GM12892 (cell line): ENCODE measurements around the gene TNNT2.

Experiments
- DNase-seq: peaks from one replicate; pipeline ENCODE4 v3.0.0; 2011; ENCODE audit not compliant: insufficient read length
- FAIRE-seq: peaks from 2 replicates; lab custom pipeline; 2011; peaks lifted over from hg19 to GRCh38; lab: Jason Lieb, UNC
- POLR2A ChIP-seq: IDR thresholded peaks from 2 replicates; pipeline ENCODE4 v1.6.1; 2011; ENCODE audit warnings: low read depth, low read length, control low read depth
- POLR2AphosphoS5 ChIP-seq: IDR thresholded peaks from 2 replicates; pipeline ENCODE4 v1.6.1; 2011; ENCODE audit warnings: low read depth, low read length, control low read depth
- TAF1 ChIP-seq: IDR thresholded peaks from 2 replicates; pipeline ENCODE4 v1.6.1; 2011; ENCODE audit warnings: low read depth, mild to moderate bottlenecking, control low read depth, low read length, borderline replicate concordance

The TNNT2 gene

GRCh38 chr1:201351617-201352016 lies 25.9 kb downstream of the TNNT2 start:
- DNase-seq = no peak
- no peak for FAIRE-seq
- no peak for TF ChIP-seq POLR2AphosphoS5
- no peak for TF ChIP-seq POLR2A
- no peak for TF ChIP-seq TAF1

DNA sequence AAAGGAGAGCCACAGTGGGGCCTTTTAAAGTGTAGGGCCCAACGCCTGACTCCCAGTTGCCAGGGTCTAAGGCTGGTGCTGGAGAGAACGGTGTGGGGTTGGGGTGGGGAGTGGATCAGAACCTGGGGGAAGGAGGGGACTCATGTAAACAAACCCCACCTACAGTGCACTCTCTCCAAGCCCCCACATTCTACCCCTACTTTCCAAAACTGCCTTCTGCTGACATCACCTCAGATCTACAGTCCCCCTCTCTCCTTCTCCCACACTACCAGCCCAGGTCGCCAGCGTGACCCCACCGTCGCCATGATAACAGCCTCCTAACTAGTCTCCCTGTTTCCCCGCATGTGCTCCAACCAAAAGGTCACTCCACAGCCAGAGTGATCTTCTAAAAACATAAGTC lies 26.6 kb downstream of the TNNT2 start:
- FAIRE-seq = no peak
- DNase-seq = no peak
- TF ChIP-seq POLR2AphosphoS5 = no peak
- TF ChIP-seq TAF1 = no peak
- TF ChIP-seq POLR2A = no peak

- FAIRE-seq (no peak), DNase-seq (no peak)
- TF ChIP-seq POLR2A = no peak
- no peak for TF ChIP-seq TAF1
- TF ChIP-seq POLR2AphosphoS5 = no peak
Observed at GRCh38 chr1:201350361-201350725, 27.1 kb downstream of the TNNT2 start.

DNA sequence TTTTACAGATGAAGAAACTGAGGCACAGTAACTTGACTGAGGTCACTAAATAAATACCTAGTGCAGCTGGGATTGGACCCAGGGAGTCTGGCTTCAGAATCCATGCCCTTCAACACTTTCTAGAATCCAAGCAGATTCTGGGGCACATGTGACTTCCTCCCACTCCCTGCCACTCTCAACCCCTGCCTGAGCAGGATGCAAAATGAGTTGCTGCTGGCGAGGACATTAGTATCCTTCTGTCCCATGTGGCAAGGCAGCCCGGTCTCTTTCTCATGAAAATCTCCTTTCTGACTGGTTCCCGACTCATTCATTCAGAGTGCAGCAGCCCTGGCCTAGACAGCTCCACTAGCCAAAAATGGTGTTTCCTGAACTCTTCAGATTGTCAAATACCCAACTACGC lies 28.4 kb downstream of the TNNT2 start:
- no peak for FAIRE-seq

DNA sequence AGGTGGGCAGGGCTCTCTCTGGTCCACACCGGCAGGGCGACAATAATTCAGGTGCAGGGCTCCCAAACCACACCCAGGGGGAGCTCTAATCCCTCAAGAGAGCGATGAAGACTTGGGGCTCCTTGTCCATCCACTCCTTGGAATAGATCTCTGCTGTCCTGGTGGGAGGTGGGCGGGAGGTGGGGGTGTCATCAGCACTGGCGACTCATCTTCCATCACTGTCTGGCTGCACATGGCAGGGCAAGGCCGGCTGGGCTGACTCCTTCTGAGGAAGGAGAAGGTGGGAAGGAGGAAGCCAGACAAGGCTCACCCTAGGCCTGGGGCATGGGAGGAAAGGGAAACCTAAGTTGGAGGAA lies 29.3 kb downstream of the TNNT2 start:
- FAIRE-seq = no peak
- DNase-seq = peak; percentile 50
- TF ChIP-seq TAF1 (no peak), POLR2AphosphoS5 (no peak), POLR2A (no peak)

More for the DNA sequence above, 28.4 kb downstream of the TNNT2 start:
- no peak for TF ChIP-seq TAF1
- no peak for TF ChIP-seq POLR2AphosphoS5
- no peak for TF ChIP-seq POLR2A
- no peak for DNase-seq

DNA sequence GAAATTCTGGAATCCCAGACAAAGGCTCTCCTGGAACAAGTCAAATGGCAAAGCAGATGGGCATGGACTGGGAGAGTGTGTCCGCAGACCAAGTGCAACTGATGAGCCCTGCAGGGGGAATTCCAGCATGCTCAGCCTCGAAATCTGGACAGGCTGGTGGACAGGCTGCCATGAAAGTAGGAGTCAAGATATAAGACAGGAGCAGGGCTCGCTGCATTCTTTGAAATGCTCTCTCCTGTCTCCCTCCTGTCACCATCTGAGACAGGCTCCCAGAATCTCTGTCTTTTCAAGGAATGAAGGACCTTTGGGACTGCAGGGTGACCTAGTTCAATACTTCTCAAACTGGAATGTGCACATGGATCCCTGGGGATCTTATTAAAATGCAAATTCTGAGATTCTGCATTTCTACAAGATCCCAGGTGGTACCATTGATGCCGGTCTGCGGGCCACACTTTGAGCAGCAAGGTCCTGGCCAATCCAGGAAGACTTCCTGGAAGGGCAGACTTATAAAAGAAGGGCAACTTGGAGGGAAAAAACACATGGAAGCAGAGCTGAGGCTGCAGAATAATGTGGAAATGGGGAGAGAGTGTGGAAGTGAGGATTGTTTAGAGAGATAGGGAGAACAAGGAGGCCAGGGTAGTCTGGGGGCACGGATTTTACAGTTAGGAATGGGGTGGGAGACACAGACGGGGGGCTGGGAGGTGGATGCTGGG lies 29.8 kb downstream of the TNNT2 start:
- no peak for TF ChIP-seq POLR2A
- no peak for TF ChIP-seq TAF1
- no peak for TF ChIP-seq POLR2AphosphoS5
- FAIRE-seq (no peak), DNase-seq (no peak)

DNA sequence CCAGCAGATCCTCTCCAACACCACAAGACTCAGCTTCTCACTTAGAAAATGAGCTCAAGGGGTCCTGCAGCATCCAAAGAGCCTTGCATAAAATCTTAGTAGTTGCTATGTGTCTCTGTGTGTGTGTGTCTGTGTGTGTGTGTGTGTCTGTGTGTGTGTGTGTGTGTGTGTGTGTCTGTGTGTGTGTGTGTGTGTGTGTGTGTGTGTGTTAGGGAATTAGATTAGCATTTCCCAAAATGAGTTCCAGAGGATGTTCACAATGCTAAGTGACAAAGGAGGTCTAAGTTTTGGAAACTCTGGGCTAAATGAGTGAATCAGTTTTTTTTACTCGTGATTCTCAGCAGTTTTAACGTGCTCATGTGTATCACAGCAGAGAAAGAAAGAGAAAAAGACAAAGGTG lies 30.5 kb downstream of the TNNT2 start:
- DNase-seq = no peak
- no peak for TF ChIP-seq POLR2A
- no peak for TF ChIP-seq TAF1
- no peak for TF ChIP-seq POLR2AphosphoS5
- FAIRE-seq = no peak

DNA sequence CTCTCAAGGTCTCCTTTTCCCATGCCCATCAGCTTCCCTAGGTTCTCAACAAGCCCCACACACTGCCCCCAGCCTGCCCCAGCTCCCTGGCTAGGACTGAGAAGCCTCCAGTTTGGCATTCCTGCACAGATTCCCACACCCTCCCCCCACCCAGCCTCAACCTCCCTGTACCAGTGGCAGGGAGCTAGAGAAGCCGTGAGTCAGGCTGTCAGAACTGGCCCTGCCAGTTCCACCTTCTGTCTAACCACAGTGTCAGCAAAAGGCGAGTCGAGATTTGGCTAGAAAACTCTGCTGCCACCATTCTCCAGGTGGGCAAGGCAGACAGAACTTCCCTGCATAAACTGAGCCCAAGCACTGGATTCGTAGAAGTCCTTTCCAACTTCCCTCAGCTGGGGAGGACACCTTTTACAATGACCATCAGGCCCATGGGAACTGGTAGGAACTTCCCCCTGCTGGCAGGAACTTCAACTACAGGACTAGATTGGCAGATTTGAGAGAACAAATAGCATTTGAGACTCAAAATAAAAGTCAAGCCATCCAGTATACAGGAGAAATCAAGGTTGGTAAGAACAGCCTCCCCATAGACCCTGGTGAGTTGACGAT lies 31.0 kb downstream of the TNNT2 start:
- FAIRE-seq (no peak), DNase-seq (no peak)

DNA sequence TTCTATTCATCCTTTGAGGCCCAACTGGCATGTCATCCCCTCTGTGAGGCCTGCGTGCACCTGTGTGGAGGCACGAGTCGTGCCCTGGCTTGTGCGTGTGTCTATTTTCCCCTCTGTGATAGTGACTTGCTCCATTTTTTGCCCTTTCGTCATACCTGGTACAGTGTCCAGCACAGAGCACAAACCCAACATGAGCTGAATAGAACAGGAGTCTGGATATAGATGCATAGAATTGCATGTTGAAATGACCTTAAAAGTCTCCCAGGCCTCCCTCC lies 32.5 kb downstream of the TNNT2 start:
- FAIRE-seq (no peak), DNase-seq (no peak)

More for the DNA sequence above, 31.0 kb downstream of the TNNT2 start:
- TF ChIP-seq POLR2AphosphoS5 (no peak), TAF1 (no peak), POLR2A (no peak)

GRCh38 chr1:201344206-201345080 lies 33.0 kb downstream of the TNNT2 start:
- FAIRE-seq (no peak), DNase-seq (no peak)
- TF ChIP-seq POLR2AphosphoS5 = no peak
- TF ChIP-seq POLR2A = no peak
- TF ChIP-seq TAF1 = no peak

More for the DNA sequence above, 32.5 kb downstream of the TNNT2 start:
- TF ChIP-seq TAF1 (no peak), POLR2A (no peak), POLR2AphosphoS5 (no peak)

- DNase-seq = no peak
Observed at GRCh38 chr1:201341377-201341776, 36.1 kb downstream of the TNNT2 start.

More at GRCh38 chr1:201341377-201341776, 36.1 kb downstream of the TNNT2 start:
- FAIRE-seq = no peak
- TF ChIP-seq TAF1 (no peak), POLR2AphosphoS5 (no peak), POLR2A (no peak)
